Stomach (tissue), 4 donors: ENCODE data around the gene ZNF438.

Experiments
- CTCF ChIP-seq, 7 experiments: fragments of 450-650 bp in 4 of 7; fragments of 200-600 bp in 3 of 7; sonication (generic) in 3 of 7; IDR thresholded peaks; one replicate each; pipeline ENCODE4 v1.5.1; 2016 to 2019; ENCODE audit warnings: antibody characterized with exemption in 7 of 7, control low read depth in 2 of 7, mild to moderate bottlenecking in 1 of 7
- EP300 ChIP-seq: sonication (generic); formaldehyde crosslinking; IDR thresholded peaks from one replicate; pipeline ENCODE4 v1.6.1; 2017; ENCODE audit warnings: antibody characterized with exemption
- POLR2A ChIP-seq, 4 donors: fragments of 450-650 bp; IDR thresholded peaks; one replicate each; pipeline ENCODE4 v1.6.1; 2016; ENCODE audit warnings: antibody characterized with exemption in 4 of 4, control low read depth in 2 of 4, mild to moderate bottlenecking in 1 of 4, moderate library complexity in 1 of 4
- POLR2AphosphoS5 ChIP-seq, 3 donors: sonication (generic); formaldehyde crosslinking; IDR thresholded peaks; one replicate each; pipeline ENCODE4 v1.6.1; 2016; ENCODE audit warnings: antibody characterized with exemption in 3 of 3

- TF ChIP-seq CTCF (IDR thresholded peaks at IDR 0.05) (no peak), POLR2AphosphoS5 (IDR thresholded peaks at IDR 0.05) (no peak), EP300 (no peak), POLR2A (IDR thresholded peaks at IDR 0.05) (no peak)
Measured at GRCh38 chr10:30836406-30836805, 195.3 kb downstream of the ZNF438 start.
